ENCODE measurements around the gene CSK. TPM values are rescaled to one million over a fixed set of nuclear protein-coding genes. Genes with fewer than 3 reads are reported as not detected.

Gene CSK
- total and polyA plus RNA-seq, 2 of the 8 experiments (the other 6 are each of a cell fraction or from before 2014, with no cell fraction given) = 13.7 to 50.2 TPM

DNA sequence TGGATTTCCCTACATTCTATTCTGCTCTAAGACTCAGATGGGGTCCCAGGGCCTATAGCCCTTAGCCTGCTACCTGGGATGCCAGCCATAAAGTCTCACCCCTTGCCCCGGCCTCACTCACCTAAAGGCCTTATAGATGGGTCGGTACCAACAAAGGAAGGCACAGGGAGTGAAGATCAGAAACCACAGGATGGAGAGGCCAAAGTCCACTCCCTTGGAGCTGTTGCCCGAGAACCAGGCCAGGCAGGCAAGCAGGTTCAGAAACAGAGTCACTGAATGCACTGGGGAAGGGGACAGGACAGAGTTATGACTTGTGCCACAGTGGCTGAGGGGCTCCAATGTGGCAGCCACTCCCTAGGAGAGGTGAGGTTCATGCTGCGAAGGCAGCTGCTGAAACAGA, 68.5 kb downstream of the CSK start (continued):
- TF ChIP-seq, protein P1, sequence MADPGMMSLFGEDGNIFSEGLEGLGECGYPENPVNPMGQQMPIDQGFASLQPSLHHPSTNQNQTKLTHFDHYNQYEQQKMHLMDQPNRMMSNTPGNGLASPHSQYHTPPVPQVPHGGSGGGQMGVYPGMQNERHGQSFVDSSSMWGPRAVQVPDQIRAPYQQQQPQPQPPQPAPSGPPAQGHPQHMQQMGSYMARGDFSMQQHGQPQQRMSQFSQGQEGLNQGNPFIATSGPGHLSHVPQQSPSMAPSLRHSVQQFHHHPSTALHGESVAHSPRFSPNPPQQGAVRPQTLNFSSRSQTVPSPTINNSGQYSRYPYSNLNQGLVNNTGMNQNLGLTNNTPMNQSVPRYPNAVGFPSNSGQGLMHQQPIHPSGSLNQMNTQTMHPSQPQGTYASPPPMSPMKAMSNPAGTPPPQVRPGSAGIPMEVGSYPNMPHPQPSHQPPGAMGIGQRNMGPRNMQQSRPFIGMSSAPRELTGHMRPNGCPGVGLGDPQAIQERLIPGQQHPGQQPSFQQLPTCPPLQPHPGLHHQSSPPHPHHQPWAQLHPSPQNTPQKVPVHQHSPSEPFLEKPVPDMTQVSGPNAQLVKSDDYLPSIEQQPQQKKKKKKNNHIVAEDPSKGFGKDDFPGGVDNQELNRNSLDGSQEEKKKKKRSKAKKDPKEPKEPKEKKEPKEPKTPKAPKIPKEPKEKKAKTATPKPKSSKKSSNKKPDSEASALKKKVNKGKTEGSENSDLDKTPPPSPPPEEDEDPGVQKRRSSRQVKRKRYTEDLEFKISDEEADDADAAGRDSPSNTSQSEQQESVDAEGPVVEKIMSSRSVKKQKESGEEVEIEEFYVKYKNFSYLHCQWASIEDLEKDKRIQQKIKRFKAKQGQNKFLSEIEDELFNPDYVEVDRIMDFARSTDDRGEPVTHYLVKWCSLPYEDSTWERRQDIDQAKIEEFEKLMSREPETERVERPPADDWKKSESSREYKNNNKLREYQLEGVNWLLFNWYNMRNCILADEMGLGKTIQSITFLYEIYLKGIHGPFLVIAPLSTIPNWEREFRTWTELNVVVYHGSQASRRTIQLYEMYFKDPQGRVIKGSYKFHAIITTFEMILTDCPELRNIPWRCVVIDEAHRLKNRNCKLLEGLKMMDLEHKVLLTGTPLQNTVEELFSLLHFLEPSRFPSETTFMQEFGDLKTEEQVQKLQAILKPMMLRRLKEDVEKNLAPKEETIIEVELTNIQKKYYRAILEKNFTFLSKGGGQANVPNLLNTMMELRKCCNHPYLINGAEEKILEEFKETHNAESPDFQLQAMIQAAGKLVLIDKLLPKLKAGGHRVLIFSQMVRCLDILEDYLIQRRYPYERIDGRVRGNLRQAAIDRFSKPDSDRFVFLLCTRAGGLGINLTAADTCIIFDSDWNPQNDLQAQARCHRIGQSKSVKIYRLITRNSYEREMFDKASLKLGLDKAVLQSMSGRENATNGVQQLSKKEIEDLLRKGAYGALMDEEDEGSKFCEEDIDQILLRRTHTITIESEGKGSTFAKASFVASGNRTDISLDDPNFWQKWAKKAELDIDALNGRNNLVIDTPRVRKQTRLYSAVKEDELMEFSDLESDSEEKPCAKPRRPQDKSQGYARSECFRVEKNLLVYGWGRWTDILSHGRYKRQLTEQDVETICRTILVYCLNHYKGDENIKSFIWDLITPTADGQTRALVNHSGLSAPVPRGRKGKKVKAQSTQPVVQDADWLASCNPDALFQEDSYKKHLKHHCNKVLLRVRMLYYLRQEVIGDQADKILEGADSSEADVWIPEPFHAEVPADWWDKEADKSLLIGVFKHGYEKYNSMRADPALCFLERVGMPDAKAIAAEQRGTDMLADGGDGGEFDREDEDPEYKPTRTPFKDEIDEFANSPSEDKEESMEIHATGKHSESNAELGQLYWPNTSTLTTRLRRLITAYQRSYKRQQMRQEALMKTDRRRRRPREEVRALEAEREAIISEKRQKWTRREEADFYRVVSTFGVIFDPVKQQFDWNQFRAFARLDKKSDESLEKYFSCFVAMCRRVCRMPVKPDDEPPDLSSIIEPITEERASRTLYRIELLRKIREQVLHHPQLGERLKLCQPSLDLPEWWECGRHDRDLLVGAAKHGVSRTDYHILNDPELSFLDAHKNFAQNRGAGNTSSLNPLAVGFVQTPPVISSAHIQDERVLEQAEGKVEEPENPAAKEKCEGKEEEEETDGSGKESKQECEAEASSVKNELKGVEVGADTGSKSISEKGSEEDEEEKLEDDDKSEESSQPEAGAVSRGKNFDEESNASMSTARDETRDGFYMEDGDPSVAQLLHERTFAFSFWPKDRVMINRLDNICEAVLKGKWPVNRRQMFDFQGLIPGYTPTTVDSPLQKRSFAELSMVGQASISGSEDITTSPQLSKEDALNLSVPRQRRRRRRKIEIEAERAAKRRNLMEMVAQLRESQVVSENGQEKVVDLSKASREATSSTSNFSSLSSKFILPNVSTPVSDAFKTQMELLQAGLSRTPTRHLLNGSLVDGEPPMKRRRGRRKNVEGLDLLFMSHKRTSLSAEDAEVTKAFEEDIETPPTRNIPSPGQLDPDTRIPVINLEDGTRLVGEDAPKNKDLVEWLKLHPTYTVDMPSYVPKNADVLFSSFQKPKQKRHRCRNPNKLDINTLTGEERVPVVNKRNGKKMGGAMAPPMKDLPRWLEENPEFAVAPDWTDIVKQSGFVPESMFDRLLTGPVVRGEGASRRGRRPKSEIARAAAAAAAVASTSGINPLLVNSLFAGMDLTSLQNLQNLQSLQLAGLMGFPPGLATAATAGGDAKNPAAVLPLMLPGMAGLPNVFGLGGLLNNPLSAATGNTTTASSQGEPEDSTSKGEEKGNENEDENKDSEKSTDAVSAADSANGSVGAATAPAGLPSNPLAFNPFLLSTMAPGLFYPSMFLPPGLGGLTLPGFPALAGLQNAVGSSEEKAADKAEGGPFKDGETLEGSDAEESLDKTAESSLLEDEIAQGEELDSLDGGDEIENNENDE (IDR thresholded peaks at IDR 0.05; ENCODE audit: insufficient replicate concordance, low read length) = no peak
- TF ChIP-seq HDAC2 (IDR thresholded peaks at IDR 0.05; ENCODE audit: borderline replicate concordance in 1 of 2, low read depth in 2 of 2, low read length in 2 of 2) (no peak), CHD1 (IDR thresholded peaks at IDR 0.05; ENCODE audit: low read depth, low read length) (no peak), SP4 (IDR thresholded peaks at IDR 0.05; ENCODE audit: low read length) (no peak), CBX8 (IDR thresholded peaks at IDR 0.05; ENCODE audit: borderline replicate concordance, low read depth, low read length) (no peak), RXRA (IDR thresholded peaks at IDR 0.05; ENCODE audit: insufficient read depth, low read depth, low read length) (no peak), PHF8 (conservative IDR thresholded peaks at IDR 0.05; ENCODE audit: low read depth, low read length) (no peak), JUN (IDR thresholded peaks at IDR 0.05; ENCODE audit: low read depth, low read length) (no peak), FOSL1 (IDR thresholded peaks at IDR 0.05; ENCODE audit: insufficient read depth, low read depth, low read length) (no peak), YY1 (IDR thresholded peaks at IDR 0.05; ENCODE audit: low read depth, low read length) (no peak), BCL11A (IDR thresholded peaks at IDR 0.05; ENCODE audit: low read depth in 2 of 2, low read length in 2 of 2) (no peak), BRCA1 (IDR thresholded peaks at IDR 0.05; ENCODE audit: low read depth, low read length) (no peak), BACH1 (IDR thresholded peaks at IDR 0.05; ENCODE audit: low read length) (no peak)
